Adrenal gland (tissue), 12 donors: ENCODE measurements around the gene KAT8. TPM values are rescaled to one million over a fixed set of nuclear protein-coding genes. Genes with fewer than 3 reads are reported as not detected.

ENCODE experiments used
- DNase-seq, 7 donors: peaks; one replicate each; pipeline ENCODE4 v3.0.0-alpha.2; 2019 to 2020
- H3K27ac ChIP-seq, 5 donors: fragments of 200-600 bp; sonication (generic) in 4 of 5; 1 replicate in 3 of 5; 2 replicates in 2 of 5; pipeline versions ENCODE4 v1.5.1 to v1.8.0; 2016 to 2020; ENCODE audit warnings: mild to moderate bottlenecking in 1 of 5
- H3K27me3 ChIP-seq: fragments of 200-600 bp; 2 replicates; pipeline ENCODE4 v1.8.0; 2021
- H3K36me3 ChIP-seq, 2 donors: fragments of 200-600 bp; replicated peaks in 1 of 2; 1 replicate in 1 of 2; 2 replicates in 1 of 2; pipeline versions ENCODE4 v1.5.1 to v1.8.0; 2018 to 2022
- H3K4me1 ChIP-seq, 2 donors: fragments of 200-600 bp; replicated peaks in 1 of 2; 1 replicate in 1 of 2; 2 replicates in 1 of 2; pipeline versions ENCODE4 v1.5.1 to v1.8.0; 2018 to 2021
- H3K4me3 ChIP-seq, 4 donors: fragments of 200-600 bp; sonication (generic) in 3 of 4; one replicate each; pipeline ENCODE4 v1.5.1; 2016 to 2018
- H3K9me3 ChIP-seq, 3 donors: fragments of 200-600 bp; sonication (generic) in 1 of 3; replicated peaks in 1 of 3; 1 replicate in 2 of 3; 2 replicates in 1 of 3; pipeline versions ENCODE4 v1.5.1 to v1.8.0; 2016 to 2021
- POLR2A ChIP-seq, 2 donors: fragments of 450-650 bp; IDR thresholded peaks; one replicate each; pipeline ENCODE4 v1.6.1; 2017; ENCODE audit warnings: antibody characterized with exemption in 2 of 2, mild to moderate bottlenecking in 2 of 2, moderate library complexity in 1 of 2
- WGBS, 4 donors: extraction: QIAGEN DNeasy Blood & Tissue Kit in 2 of 4; methylation state at CpG; one replicate each; pipeline versions ENCODE4 v1.1.5 to v1.1.7; 2013 to 2017; 5-methylcytosine and 5-hydroxymethylcytosine counted together
- intact Hi-C, 2 donors: fragments of 100-400 bp; cut with DNase I; formaldehyde crosslinking; loops; one replicate each; pipeline versions ENCODE4 v1.14.1 to v1.15.0; 2022 to 2023
- polyA plus RNA-seq, 3 donors: library from polyadenylated mRNA; stranded (reverse); fragments of 200-250 nt in 2 of 3; fragments of 350-450 nt in 1 of 3; fragmentation: Illumina TruSeq in 1 of 3; extraction: RNeasy Lipid Tissue Mini Kit (QIAGEN cat#74804) in 1 of 3; gene quantifications; one replicate each; pipeline ENCODE4 v1.2.3, GENCODE V29; 2013 to 2014
- total RNA-seq, 9 donors: library from RNA; depleted of rRNA in 4 of 9; stranded (reverse); fragments of >200 nt in 4 of 9; fragments of 120-200 nt in 1 of 9; fragmentation: NEBNext Ultra II Directional in 1 of 9; extraction: Animal tissue kit (Norgen Biotek cat#: 25700) in 1 of 9; gene quantifications; one replicate each; pipeline versions ENCODE4 v1.1.0 to v1.2.4, GENCODE V29; 2013 to 2023
- TF ChIP-seq, protein P1 (sequence below), 6 experiments: fragments of 450-650 bp in 4 of 6; fragments of 200-600 bp in 2 of 6; sonication (generic) in 1 of 6; IDR thresholded peaks; 1 replicate in 5 of 6; 2 replicates in 1 of 6; pipeline versions ENCODE4 v1.5.1 to v1.8.0; 2016 to 2021; ENCODE audit warnings: antibody characterized with exemption in 6 of 6, mild to moderate bottlenecking in 2 of 6, moderate library complexity in 1 of 6
- donor health status: healthy with polysubstance abuse.
- donor health status: Bipolar disorder and iron deficiency.
- donor health status: DM: yes; HTN: yes; CAD: no.
- donor health status: DM: no; HTN: no; CAD: no.
- donor health status: DM: no; HTN: no; CAD: no.
- donor health status: DM: yes; HTN: yes; CAD: no.

Gene KAT8
- total and polyA plus RNA-seq, 12 donors, result 45.0 to 148 (median 86.9) TPM

DNA sequence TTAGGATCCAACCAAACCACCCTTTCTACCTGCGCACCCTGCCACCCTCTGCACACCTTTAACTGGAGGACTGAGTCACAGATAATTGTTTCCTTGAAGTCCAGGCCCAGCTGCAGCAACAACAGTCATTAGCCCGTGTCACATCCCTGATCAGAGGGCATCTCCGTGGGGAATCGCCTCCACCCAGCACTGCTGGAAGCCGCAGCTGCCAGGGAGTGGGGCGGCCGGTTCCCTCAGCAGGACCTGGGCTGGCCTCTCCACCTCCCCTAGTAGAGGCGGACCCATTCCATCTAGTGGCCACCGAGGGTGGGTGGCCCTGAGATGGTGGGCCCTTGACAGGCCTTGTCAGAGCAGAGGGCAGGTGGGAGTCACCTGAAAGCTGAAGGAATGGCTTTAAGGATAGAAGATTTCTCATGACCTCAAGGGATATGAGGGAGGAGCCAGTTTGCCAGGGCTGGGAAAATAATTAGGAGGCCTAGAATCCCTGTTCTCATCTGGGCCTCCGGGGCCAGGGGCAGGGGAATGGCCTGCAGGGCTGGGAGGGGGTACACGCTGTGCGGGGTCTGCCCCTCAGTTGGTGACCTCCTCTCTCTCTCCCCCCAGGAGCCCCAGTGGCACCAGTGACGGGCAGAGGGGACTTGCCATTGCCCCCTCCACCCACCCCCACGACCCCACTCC is 35.0 kb upstream of the KAT8 start:
- Histone ChIP-seq H3K4me3 (no peak overlapping the region), H3K4me1 (no peaks in the 10 kb centered on the region), H3K27me3 (no peaks in the 10 kb centered on the region), H3K9me3 (no peaks in the 10 kb centered on the region), H3K36me3 (peaks cover 0 to 38% of the 10 kb centered on the region in 2 donors), H3K27ac (no peak overlapping the region)
- 81 to 90% (median 83%) methylated on average over 8 to 14 of the region's 14 CpGs for WGBS, 4 donors
- TF ChIP-seq, protein P1, sequence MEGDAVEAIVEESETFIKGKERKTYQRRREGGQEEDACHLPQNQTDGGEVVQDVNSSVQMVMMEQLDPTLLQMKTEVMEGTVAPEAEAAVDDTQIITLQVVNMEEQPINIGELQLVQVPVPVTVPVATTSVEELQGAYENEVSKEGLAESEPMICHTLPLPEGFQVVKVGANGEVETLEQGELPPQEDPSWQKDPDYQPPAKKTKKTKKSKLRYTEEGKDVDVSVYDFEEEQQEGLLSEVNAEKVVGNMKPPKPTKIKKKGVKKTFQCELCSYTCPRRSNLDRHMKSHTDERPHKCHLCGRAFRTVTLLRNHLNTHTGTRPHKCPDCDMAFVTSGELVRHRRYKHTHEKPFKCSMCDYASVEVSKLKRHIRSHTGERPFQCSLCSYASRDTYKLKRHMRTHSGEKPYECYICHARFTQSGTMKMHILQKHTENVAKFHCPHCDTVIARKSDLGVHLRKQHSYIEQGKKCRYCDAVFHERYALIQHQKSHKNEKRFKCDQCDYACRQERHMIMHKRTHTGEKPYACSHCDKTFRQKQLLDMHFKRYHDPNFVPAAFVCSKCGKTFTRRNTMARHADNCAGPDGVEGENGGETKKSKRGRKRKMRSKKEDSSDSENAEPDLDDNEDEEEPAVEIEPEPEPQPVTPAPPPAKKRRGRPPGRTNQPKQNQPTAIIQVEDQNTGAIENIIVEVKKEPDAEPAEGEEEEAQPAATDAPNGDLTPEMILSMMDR (IDR thresholded peaks at IDR 0.05), result no peak
- no peak for TF ChIP-seq POLR2A (IDR thresholded peaks at IDR 0.05)
- intact Hi-C loops, result loop anchor here in 1 of 2 donors (10.0 kb wide), 1 partner anchor 62 kb away; no protein-coding TSS in a partner anchor
- DNase-seq, result no peak

DNA sequence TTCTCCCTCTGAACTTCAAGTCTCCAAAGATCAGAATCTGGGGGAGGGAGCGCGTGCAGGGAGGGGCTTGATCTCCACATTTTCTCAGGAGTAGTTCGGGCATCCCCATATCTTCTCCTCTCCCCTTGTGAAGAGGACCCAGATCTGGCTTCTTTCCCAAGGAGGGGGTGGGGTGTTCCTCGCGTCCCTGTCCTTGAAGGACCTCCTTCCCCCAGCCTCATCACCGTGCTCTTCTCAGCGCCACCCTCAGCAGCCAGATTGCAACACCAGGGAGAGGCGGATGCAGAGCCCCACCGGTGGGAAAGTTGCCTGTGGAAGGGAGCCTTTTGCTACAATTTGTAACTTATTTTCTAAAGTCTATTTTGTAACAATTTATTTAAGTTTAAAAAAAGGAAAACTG is 34.4 kb upstream of the KAT8 start:
- no peak overlapping the region for H3K27ac ChIP-seq
- no peaks in the 10 kb centered on the region for H3K9me3 ChIP-seq
- no peak overlapping the region for H3K4me3 ChIP-seq
- H3K27me3 ChIP-seq, result no peaks in the 10 kb centered on the region
- peaks cover 0 to 33% of the 10 kb centered on the region in 2 donors for H3K36me3 ChIP-seq
- no peaks in the 10 kb centered on the region for H3K4me1 ChIP-seq
- TF ChIP-seq, protein P1 (IDR thresholded peaks at IDR 0.05), result no peak
- WGBS, 4 donors, result 58 to 69% (median 62%) methylated on average over 8 to 9 of the region's 9 CpGs
- peak in 1 of 7 donors; percentile 22 for DNase-seq
- intact Hi-C loops, result loop anchor here in 1 of 2 donors (10.0 kb wide), 1 partner anchor 62 kb away; no protein-coding TSS in a partner anchor

DNA sequence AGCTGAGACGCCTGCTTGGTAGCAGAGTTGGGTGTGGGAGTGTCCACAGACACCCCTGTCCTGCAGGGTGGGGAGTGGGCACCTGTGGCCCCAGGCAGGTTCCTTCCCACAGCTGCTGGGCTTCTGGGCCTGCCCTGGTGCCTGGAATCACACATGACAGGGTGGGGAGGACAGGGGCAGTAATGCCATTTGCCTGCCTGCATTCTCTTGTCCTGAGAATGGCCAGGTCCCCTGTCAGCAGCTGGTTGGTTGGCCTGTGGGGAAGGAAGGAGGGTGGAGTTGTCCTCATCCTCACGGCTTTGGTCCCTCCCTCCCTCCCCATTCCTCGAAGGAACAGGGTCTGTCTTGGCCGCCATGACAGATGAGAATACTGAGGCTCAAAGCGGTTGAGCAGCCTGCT is 33.9 kb upstream of the KAT8 start:
- Histone ChIP-seq H3K27me3 (no peaks in the 10 kb centered on the region), H3K4me1 (no peaks in the 10 kb centered on the region), H3K9me3 (no peaks in the 10 kb centered on the region), H3K27ac (no peak overlapping the region), H3K4me3 (no peak overlapping the region), H3K36me3 (peaks cover 0 to 28% of the 10 kb centered on the region in 2 donors)
- intact Hi-C loops, result loop anchor here in 1 of 2 donors (10.0 kb wide), 1 partner anchor 61 kb away; no protein-coding TSS in a partner anchor
- WGBS, 4 donors, result 54 to 95% (median 69%) methylated on average over 3 to 5 of the region's 5 CpGs
- no peak for DNase-seq
- TF ChIP-seq, protein P1 (IDR thresholded peaks at IDR 0.05), result no peak
- no peak for TF ChIP-seq POLR2A (IDR thresholded peaks at IDR 0.05)

DNA sequence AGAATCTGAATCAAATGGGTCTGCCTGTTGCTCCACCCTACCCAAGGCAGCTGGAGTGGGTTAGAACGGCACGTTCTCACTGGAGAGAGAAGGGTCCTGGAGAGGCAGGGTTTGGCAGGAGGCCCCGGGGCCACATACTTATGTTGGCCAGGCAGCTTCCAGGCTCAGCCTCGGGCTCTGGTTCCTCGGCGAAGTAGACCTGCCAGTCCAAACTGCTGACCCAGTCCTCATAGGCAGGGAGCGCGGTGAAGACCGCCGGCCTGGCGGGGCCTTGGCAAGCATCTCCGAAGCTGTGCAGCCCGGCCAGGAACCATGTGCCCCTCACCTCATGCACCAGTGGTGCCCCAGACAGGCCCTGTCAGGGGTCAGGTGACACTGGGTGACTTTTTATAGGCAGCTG is 33.5 kb upstream of the KAT8 start:
- H3K27me3 ChIP-seq, result no peaks in the 10 kb centered on the region
- TF ChIP-seq, protein P1 (IDR thresholded peaks at IDR 0.05), result no peak
- no peak for TF ChIP-seq POLR2A (IDR thresholded peaks at IDR 0.05)
- no peaks in the 10 kb centered on the region for H3K9me3 ChIP-seq
- intact Hi-C loops, result loop anchor here in 1 of 2 donors (10.0 kb wide), 1 partner anchor 61 kb away; no protein-coding TSS in a partner anchor
- DNase-seq, result no peak
- no peak overlapping the region for H3K4me3 ChIP-seq
- H3K36me3 ChIP-seq, result peaks cover 0 to 24% of the 10 kb centered on the region in 2 donors
- WGBS, 4 donors, result 73 to 93% (median 84%) methylated on average over 3 to 13 of the region's 13 CpGs
- H3K27ac ChIP-seq, result no peak overlapping the region
- H3K4me1 ChIP-seq, result no peaks in the 10 kb centered on the region
